Osteocyte (in vitro differentiated cells): ENCODE results near the gene ZMAT5. TPM values are rescaled to one million over a fixed set of nuclear protein-coding genes. Genes with fewer than 3 reads are reported as not detected.

Experiments
- DNase-seq: peaks from one replicate; pipeline ENCODE4 v3.0.0; 2021; ENCODE audit warnings: mixed read lengths; ENCODE audit not compliant: unreplicated experiment; ENCODE audit errors: extremely low spot score
- H3K27ac Mint-ChIP-seq: one replicate; pipeline ENCODE4 v1.8.0; 2021; ENCODE audit warnings: mild to moderate bottlenecking, mixed read lengths; ENCODE audit not compliant: unreplicated experiment
- H3K27me3 Mint-ChIP-seq: one replicate; pipeline ENCODE4 v1.8.0; 2021; ENCODE audit warnings: mixed read lengths; ENCODE audit not compliant: unreplicated experiment
- H3K36me3 Mint-ChIP-seq: one replicate; pipeline ENCODE4 v1.8.0; 2021; ENCODE audit warnings: mixed read lengths; ENCODE audit not compliant: unreplicated experiment
- H3K4me1 Mint-ChIP-seq: one replicate; pipeline ENCODE4 v1.8.0; 2021; ENCODE audit warnings: mixed read lengths; ENCODE audit not compliant: unreplicated experiment
- H3K4me3 Mint-ChIP-seq: one replicate; pipeline ENCODE4 v1.8.0; 2021; ENCODE audit warnings: mild to moderate bottlenecking, moderate library complexity, mixed read lengths; ENCODE audit not compliant: unreplicated experiment
- H3K9me3 Mint-ChIP-seq: one replicate; pipeline ENCODE4 v1.8.0; 2021; ENCODE audit warnings: mixed read lengths; ENCODE audit not compliant: unreplicated experiment
- CTCF ChIP-seq: fragments of 200-600 bp; sonication (generic); IDR thresholded peaks from 2 replicates; pipeline ENCODE4 v1.5.0; 2021; ENCODE audit warnings: antibody characterized with exemption, mild to moderate bottlenecking, moderate library complexity
- total RNA-seq: library from RNA; stranded (reverse); gene quantifications from 2 replicates; pipeline ENCODE4 v1.2.1, GENCODE V29; 2021

The ZMAT5 gene
- total RNA-seq, 1 donor from 2014 or later, result 25.0 TPM

GRCh38 chr22:29784451-29785361 lies 17.9 kb upstream of the ZMAT5 start:
- TF ChIP-seq CTCF, result no peak
- Mint-ChIP-seq H3K27me3 (no peaks in the 10 kb centered on the region), H3K4me3 (no peak overlapping the region), H3K4me1 (peaks cover 18% of the 10 kb centered on the region), H3K9me3 (no peaks in the 10 kb centered on the region), H3K27ac (no peak overlapping the region), H3K36me3 (peaks cover 19% of the 10 kb centered on the region)
- DNase-seq, result no peak

- H3K4me1 Mint-ChIP-seq, result peaks cover 28% of the 10 kb centered on the region
Observed at GRCh38 chr22:29782061-29782845, 15.4 kb upstream of the ZMAT5 start.

DNA sequence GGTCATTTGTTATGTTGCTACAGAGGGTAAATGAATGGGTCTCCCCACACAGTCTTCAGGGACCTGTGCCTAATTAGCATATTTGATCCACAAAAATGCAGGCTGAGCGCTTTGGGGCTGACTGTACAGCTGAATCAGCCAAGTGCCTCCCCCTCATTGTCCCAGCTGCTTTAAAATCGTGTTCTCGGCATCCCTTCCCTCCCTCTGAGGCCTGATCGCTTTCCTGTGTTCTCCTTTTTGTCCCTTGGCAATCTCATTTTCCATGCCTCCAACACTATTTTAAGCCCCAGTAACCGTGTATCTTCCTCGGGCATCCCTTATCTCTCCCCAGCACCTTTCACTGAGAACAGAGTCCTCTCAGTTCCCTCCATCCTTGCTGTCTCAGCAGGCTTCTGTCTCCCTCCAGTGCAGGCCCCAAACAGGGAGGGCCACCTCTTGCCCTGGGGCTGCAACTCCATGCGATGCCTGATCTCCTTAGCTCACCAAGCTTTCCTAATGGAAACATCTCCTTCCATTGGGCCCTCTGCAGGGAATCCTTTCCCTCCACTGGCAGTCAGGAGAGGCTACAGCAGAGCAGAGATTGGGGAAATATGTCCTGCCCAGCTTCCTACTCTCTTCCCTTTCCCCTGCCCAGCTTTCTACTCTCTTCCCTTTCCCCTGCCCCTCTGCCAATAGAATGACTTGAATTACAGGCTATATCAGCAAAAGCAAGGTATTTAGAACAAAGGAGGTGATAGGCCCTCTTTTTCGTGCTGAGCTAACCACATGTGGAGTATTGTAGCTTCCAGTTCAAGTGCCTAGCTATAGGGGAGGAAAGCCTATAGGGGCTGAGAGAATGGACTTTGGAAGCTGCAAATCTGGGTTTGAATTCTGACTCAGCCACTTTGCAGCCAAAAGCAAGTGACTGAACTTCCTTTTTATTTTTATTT lies 14.2 kb upstream of the ZMAT5 start:
- Mint-ChIP-seq H3K36me3 (no peaks in the 10 kb centered on the region), H3K27me3 (no peaks in the 10 kb centered on the region), H3K4me1 (peaks cover 28% of the 10 kb centered on the region), H3K4me3 (no peak overlapping the region), H3K27ac (peak overlapping the region; percentile 79), H3K9me3 (no peaks in the 10 kb centered on the region)
- DNase-seq, result no peak
- TF ChIP-seq CTCF, result no peak

More at GRCh38 chr22:29782061-29782845, 15.4 kb upstream of the ZMAT5 start:
- TF ChIP-seq CTCF, result no peak
- Mint-ChIP-seq H3K4me3 (no peak overlapping the region), H3K27me3 (no peaks in the 10 kb centered on the region), H3K9me3 (no peaks in the 10 kb centered on the region), H3K27ac (no peak overlapping the region), H3K36me3 (peaks cover 4% of the 10 kb centered on the region)
- DNase-seq, result no peak

DNA sequence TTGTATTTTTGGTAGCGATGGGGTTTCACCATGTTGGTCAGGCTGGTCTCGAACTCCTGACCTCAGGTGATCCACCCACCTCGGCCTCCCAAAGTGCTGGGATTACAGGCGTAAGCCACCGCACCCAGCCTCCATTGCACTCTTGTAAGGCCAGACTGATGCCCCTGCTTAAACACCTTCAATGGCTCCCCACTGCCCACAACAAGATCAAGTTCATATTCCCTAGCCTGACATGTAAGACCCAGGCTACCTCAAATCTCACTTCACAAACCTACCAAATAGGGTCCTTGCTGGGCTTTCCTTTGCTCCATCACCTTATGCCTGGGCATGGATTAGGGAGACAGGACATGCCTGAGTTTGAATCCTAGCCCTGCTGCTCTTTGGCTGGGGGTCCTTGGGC lies 13.4 kb upstream of the ZMAT5 start:
- Mint-ChIP-seq H3K27me3 (no peaks in the 10 kb centered on the region), H3K4me1 (peaks cover 28% of the 10 kb centered on the region), H3K27ac (no peak overlapping the region), H3K9me3 (no peaks in the 10 kb centered on the region), H3K36me3 (no peaks in the 10 kb centered on the region), H3K4me3 (no peak overlapping the region)
- DNase-seq, result no peak
- no peak for TF ChIP-seq CTCF
